ENCODE results near the gene PLPP4.

Gene PLPP4

GRCh38 chr10:120456143-120456625, 843 bp upstream of the PLPP4 start:
- in situ Hi-C loops (cut with HindIII; ENCODE audit: low sequenced_read_pairs), result no loop called here

DNA sequence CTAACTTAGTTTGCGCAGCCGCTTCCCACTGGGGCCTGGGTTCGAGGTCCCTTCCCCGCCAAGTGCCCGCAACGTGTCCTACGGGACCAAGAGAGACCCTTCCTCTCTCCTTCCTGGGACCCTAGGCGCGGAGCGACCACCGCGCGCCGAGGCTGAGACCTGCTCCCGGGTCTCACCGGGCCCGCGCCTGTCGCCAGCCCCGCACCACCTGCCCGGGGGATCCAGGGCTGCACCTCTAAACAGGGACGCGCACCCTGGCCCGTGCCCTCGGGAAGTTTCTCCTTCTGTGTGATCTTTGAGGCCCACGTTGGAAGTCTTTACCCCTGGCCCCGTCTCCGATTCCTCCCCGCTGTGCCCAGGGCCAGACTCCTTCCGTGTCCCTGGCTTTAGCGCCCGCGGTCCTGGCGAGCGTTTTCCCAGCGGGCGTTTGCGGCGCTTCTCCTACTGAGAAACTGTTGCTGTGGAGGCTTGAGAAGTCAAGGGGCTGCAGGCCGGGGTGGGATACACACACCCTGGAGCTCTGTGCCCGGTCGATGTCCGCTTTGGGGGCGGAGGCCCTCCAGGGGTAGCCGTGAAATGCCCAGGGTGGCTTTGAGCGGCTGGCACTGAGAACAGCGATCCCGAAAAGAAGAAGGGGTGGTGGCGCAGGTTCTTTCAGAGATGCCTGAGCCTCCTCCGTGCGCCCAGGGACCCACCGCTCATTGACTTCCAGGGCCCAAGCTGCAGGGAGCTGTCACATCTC, 575 bp downstream of the PLPP4 start:
- in situ Hi-C loops (cut with HindIII; ENCODE audit: low sequenced_read_pairs), result no loop called here

GRCh38 chr10:120458432-120458831, 1.4 kb downstream of the PLPP4 start:
- in situ Hi-C loops (cut with HindIII; ENCODE audit: low sequenced_read_pairs), result no loop called here

DNA sequence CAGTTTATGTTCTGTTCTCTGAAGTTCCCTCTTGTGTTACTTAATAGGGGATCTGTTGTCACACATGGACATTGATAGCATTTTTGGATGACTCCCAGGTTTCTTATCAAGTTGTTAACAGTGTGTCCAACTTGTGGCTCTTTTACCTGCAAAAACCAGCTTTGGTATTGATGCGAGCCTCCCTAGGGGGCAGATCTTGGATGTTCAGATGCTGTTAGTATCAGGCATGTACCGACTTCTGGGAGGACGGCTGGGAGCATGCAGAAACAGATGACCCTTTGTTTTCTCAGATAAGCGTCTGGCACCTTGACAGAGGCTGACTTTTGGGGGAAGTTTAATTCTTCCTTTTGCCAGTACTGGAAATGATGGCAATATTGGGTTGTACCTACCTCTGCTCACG, 2.2 kb downstream of the PLPP4 start:
- in situ Hi-C loops (cut with HindIII; ENCODE audit: low sequenced_read_pairs), result no loop called here

- in situ Hi-C loops (cut with HindIII; ENCODE audit: low sequenced_read_pairs), result no loop called here
These were observed 3.2 kb downstream of the PLPP4 start for GRCh38 chr10:120460186-120460585.

DNA sequence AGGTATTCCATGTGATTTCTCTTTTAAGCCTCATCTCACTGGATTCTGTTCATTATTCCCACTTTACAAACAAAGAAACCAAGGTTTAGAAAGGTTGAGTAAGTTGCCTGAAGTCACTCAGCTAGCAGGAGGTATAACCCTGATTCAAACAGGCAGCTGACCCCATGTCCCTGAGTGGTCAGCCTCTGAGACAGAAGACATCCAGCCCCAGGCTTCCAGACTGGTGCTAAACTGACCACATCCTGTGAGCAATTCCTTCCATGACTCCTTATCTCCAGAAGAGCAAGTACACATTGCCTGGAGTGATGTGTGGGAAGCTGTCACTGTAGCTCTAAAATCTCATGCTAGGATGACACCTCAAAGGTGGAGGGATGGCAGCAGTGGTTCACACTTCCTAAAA, 3.7 kb downstream of the PLPP4 start:
- in situ Hi-C loops (cut with HindIII; ENCODE audit: low sequenced_read_pairs), result no loop called here

GRCh38 chr10:120462018-120462682, 5.1 kb downstream of the PLPP4 start:
- in situ Hi-C loops (cut with HindIII; ENCODE audit: low sequenced_read_pairs), result no loop called here

DNA sequence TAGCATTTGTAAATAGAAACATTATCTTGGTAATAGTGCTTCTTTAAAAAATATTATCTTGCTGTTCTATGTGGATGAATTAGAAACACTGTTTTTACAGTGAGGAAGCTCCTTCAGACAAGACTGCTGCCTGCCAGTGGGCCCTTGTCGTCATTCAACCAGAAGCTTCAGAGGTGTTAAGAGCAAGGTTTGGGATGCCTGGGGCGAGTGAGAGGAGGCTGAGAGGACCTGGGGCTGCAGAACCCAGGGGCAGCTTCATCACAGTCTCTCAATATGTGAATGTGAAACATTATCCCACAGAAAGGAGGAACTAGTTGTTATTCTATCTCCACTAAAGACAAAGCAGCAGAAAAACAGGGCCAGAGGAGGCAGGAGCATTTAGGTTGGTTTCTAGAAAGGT, 8.1 kb downstream of the PLPP4 start:
- in situ Hi-C loops (cut with HindIII; ENCODE audit: low sequenced_read_pairs), result no loop called here

DNA sequence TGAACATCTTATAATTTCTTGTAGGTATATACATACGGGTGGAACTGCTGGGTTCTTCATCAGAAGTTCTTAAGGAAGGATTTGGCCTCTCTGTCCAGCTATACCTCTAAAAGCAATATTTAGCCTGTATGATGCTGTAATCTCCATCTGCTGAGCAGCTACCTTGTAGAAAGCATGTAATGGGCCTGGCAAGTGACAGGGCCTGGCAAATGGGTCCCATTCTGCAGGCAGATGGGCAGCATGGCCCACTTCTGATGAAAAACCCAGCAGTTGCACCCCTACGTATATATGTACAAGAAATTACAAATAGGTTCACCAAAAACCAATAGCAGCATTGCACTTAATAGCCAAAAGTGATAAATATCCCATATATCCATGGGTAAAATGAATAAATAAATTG, 9.0 kb downstream of the PLPP4 start:
- in situ Hi-C loops (cut with HindIII; ENCODE audit: low sequenced_read_pairs), result no loop called here

- in situ Hi-C loops (cut with HindIII; ENCODE audit: low sequenced_read_pairs), result no loop called here
These were observed 16.6 kb downstream of the PLPP4 start for GRCh38 chr10:120473593-120473992.

DNA sequence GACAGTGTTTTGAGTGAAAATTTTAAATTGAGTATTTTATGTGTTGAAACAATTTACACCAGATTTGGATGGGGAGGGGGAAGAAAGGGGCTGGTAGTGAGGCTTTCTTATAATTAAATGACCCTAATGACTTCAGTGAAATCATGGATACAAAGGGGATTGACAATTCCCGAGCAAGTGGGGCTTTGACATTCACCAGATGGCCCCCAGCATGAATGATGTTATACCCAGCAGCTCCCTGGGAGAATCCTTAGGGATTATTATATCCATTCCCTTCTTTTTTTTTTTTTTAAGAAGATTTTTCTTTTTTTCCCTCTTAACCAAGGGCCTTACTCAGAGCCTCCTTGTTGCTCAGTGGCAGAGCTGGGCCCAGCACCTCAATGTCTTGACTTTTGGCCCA, 17.9 kb downstream of the PLPP4 start:
- in situ Hi-C loops (cut with HindIII; ENCODE audit: low sequenced_read_pairs), result no loop called here

- in situ Hi-C loops (cut with HindIII; ENCODE audit: low sequenced_read_pairs), result no loop called here
These were observed 19.1 kb downstream of the PLPP4 start for GRCh38 chr10:120475844-120476791.

DNA sequence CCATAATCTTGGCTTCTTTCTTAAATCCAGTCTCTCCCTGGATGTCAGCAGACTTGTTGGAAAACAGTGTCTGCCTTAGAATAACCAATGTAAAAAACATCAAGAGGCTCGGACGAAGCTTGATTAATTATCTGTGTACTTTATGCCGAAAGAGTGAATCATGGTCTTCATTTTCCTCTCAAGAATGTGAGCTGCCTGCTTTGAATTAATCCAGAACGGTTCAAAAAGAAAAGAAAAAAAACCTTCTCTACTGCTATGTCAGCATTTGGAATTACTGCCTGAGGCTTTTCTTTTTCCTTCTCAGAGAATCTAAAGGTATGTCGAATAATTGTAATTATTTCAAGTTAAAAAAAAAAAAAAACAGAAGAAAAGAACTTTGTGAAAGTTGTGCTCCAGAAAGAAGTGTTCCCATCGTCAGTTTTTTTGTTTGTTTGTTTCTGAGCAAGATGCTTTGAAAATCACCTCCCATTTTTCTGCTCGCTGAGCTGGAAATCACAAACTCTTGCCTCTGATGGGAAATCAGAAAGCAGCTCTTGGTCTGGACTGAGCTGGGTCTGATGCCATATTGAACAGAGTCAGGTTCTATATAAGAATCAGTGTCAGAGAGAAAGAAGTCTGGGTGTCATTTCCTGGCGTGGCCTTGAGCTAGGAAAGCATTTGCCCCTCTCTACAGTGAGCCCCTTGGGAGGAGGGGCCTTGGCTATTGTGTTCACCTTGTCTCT, 20.2 kb downstream of the PLPP4 start:
- in situ Hi-C loops (cut with HindIII; ENCODE audit: low sequenced_read_pairs), result no loop called here

DNA sequence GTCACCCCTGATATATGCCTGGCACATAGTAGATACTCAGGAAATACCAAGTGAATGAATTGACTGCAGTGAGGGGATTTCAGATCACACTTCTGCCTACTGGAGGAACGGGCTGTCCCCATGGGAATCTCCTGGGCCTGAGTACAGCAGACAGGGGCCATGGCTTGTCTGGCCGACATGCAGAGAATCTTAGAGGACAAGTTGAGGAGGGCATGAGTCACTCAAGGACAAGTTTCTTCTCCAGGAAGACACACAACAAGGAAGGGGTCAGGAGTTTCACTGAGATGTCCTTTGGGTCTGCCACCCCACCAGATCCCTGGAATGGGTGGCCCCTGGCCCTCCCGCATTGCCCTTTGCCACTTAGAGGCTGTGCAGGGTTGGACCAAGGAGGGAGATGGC, 20.7 kb downstream of the PLPP4 start:
- in situ Hi-C loops (cut with HindIII; ENCODE audit: low sequenced_read_pairs), result no loop called here

DNA sequence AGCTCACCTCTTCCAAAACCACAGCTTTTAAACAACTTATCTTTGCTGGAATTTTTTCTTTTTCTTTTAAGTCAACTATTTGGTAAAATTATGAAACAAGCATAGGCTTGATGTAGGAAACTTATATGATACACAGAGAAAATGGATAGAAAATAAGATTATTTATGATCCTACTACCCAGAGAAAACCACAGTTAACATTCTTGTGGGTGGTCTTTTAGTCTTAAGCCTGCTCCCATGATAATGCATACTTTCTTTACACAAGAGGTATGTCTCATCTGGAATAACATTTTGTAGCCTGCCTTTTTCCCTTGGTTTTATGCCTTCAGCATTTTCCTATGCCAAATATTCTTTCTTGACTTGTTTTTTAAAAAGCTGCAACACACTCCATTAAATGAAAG, 21.4 kb downstream of the PLPP4 start:
- in situ Hi-C loops (cut with HindIII; ENCODE audit: low sequenced_read_pairs), result no loop called here

DNA sequence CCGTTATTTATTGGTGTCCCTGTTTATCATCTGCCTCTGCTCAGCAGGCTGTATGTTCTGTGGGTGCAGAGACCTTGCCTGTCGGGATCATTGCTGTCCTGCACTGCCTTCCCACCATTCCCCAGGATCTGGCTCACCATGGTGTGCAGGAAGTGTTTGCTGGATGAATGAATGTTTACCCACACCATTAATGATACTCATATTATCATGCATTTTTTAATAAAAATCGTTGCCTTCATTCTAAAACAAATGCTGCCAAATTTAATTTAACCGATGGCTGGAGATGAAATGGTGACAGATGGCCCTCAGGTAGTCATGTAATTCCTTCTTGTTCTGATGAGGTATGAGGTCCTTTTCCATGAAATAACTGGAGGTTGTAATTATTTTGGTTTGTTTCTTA, 22.5 kb downstream of the PLPP4 start:
- in situ Hi-C loops (cut with HindIII; ENCODE audit: low sequenced_read_pairs), result no loop called here

GRCh38 chr10:120480065-120480600, 23.1 kb downstream of the PLPP4 start:
- in situ Hi-C loops (cut with HindIII; ENCODE audit: low sequenced_read_pairs), result no loop called here

DNA sequence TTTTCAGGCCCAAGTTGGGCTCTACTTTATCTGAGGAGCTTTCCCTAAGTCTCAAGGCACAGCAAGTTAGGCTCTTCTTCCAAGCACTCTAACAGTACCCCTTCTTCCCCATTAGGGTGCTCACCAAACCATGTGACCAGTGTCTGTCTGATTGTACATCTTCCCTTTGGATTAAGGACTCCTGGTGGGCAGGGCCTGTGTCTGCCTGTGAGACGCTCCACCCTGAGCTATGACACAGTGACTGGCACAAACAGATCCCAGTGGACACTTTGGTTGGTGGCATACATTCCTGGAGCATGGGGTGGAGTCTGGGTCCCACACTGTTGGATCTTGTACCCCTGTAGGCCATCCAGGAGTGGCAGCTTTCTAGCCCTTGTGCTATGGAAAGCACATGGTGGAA, 23.8 kb downstream of the PLPP4 start:
- in situ Hi-C loops (cut with HindIII; ENCODE audit: low sequenced_read_pairs), result no loop called here

GRCh38 chr10:120483006-120483405, 26.0 kb downstream of the PLPP4 start:
- in situ Hi-C loops (cut with HindIII; ENCODE audit: low sequenced_read_pairs), result no loop called here

DNA sequence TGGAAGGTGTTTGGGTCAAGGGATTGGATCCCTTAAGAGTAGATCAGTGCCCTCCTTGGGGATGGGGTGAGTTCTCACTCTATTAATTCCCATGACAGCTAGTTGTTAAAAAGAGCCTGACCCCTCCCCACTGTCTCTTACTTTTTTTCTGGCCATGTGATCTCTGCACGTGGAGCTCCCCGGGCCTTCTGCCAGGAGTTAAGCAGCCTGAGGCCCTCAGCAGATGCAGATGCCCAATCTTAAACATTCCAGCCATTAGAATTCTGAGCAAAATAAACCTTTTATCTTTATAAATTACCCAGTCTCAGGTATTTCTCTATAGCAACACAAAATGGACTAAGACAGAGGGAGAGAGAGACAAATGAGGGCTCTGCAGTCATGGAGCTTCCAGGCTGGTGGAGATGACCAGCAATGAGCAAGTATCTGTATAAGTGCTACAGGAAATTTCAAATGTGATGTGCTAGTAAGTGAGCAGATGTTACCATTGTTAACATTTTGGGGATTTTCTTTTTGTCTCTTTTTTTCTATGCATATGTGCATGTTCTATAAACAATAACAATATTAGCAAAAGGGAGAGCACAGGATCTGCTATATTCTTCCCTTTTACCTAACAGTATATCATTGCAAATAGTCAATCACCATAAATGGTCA, 26.7 kb downstream of the PLPP4 start:
- in situ Hi-C loops (cut with HindIII; ENCODE audit: low sequenced_read_pairs), result no loop called here

All from DLD1 (cell line).